ENCODE results near the gene TTPAL.

The TTPAL gene

GRCh38 chr20:44442298-44443070 is 33.2 kb upstream of the TTPAL start:
- no peak for DNase-seq

- DNase-seq = no peak
These were observed 29.6 kb upstream of the TTPAL start for GRCh38 chr20:44445742-44446710.

GRCh38 chr20:44447827-44448419 is 27.8 kb upstream of the TTPAL start:
- no peak for DNase-seq

- no peak for DNase-seq
These were observed 26.7 kb upstream of the TTPAL start for GRCh38 chr20:44448753-44449546.

- no peak for DNase-seq
These were observed 25.8 kb upstream of the TTPAL start for GRCh38 chr20:44449864-44450263.

GRCh38 chr20:44450281-44450889 is 25.3 kb upstream of the TTPAL start:
- no peak for DNase-seq

- DNase-seq = no peak
These were observed 24.7 kb upstream of the TTPAL start for GRCh38 chr20:44450903-44451450.

GRCh38 chr20:44454306-44454963 is 21.2 kb upstream of the TTPAL start:
- no peak for DNase-seq

- no peak for DNase-seq
These were observed 20.5 kb upstream of the TTPAL start for GRCh38 chr20:44455126-44455525.

GRCh38 chr20:44456611-44457010 is 19.1 kb upstream of the TTPAL start:
- DNase-seq = no peak

GRCh38 chr20:44457016-44457415 is 18.7 kb upstream of the TTPAL start:
- no peak for DNase-seq

- DNase-seq = no peak
These were observed 16.4 kb upstream of the TTPAL start for GRCh38 chr20:44459271-44459670.

GRCh38 chr20:44460795-44461141 is 14.9 kb upstream of the TTPAL start:
- no peak for DNase-seq

- DNase-seq = no peak
These were observed 14.4 kb upstream of the TTPAL start for GRCh38 chr20:44461142-44461802.

- no peak for DNase-seq
These were observed 13.9 kb upstream of the TTPAL start for GRCh38 chr20:44461803-44462174.

- DNase-seq = no peak
These were observed 12.2 kb upstream of the TTPAL start for GRCh38 chr20:44463466-44463865.

GRCh38 chr20:44464514-44464913 is 11.2 kb upstream of the TTPAL start:
- no peak for DNase-seq

- DNase-seq = no peak
These were observed 10.6 kb upstream of the TTPAL start for GRCh38 chr20:44465001-44465560.

GRCh38 chr20:44467289-44467883 is 8.3 kb upstream of the TTPAL start:
- DNase-seq = no peak
